HG03521 (cell line): ENCODE results near the gene LRRC61.

Experiments
- ATAC-seq: cut with Tn5 transposase; IDR thresholded peaks from one replicate; pipeline ENCODE4 v1.9.1; 2021; ENCODE audit warnings: mild to moderate bottlenecking, moderate library complexity; ENCODE audit not compliant: unreplicated experiment

The LRRC61 gene

DNA sequence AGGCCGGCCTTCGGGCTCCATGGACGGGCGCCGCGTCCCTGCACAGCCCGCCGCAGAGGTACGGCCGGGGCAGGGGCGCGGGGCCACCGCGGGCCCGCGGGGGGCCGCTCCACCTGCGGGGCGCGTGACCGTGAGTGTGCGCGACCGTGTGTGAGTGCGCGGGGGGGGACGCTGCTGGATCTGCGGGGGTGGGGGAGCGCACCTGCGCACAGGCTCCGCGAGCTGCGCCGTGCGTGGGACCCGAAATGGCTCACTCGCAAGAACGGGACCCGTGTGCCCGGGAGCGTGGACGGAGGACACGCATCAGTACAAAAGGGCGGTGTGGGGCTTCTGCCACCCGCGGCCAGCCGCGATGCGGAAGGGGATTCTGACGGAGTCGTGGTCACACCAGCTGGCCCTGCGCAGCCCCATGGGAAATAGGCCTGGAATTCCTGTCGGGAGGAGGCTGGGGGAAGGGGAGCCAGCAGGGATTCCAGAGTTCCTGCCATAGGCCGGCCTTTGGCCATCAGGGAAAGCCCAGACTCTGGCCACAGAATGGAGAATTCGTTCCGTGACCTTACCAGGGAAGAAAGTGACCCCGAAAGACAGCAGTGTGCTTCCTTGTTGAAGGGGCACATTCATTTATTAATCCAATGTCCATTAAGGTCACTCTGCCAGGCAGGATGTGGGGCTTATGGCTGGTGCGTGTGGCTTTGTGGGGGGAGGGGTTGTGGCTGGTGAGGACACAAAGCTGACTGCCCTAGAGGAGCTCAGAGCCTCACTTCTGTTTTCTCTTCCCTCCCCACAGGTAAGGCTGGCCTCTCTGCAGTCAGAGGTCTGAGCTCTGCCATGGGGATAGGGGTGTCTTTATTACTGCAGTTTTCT lies 46.0 kb downstream of the LRRC61 start:
- ATAC-seq = peak; percentile 35

- no peak for ATAC-seq
Measured at GRCh38 chr7:150369748-150370501, 46.8 kb downstream of the LRRC61 start.

GRCh38 chr7:150370612-150371071 lies 47.5 kb downstream of the LRRC61 start:
- ATAC-seq = no peak

- ATAC-seq = no peak
Measured at GRCh38 chr7:150371131-150371995, 48.2 kb downstream of the LRRC61 start.

- no peak for ATAC-seq
Measured at GRCh38 chr7:150371996-150372270, 48.8 kb downstream of the LRRC61 start.

- ATAC-seq = no peak
Measured at GRCh38 chr7:150372271-150373048, 49.3 kb downstream of the LRRC61 start.

- no peak for ATAC-seq
Measured at GRCh38 chr7:150373049-150373801, 50.1 kb downstream of the LRRC61 start.

DNA sequence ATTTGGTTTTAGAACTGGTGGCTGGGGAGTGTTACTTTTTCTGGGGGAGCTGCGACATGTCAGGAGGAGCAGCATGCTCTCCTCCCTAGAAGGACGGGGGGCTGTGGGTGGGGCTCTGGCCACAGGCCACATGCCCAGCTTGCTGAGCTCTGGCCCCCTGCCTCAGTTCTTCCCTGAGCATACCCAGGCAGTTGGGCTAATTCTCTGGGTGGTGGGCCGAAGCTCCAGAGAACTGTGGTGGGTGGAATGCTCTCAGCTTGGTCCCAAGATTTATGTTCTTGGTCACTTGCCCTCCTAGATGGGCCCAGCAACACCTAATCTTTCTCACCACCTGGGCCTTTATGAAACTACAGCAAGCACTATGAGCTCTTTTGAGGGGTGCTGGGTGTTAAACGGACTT lies 50.9 kb downstream of the LRRC61 start:
- ATAC-seq = no peak

- no peak for ATAC-seq
Measured at GRCh38 chr7:150374472-150374871, 51.3 kb downstream of the LRRC61 start.

- no peak for ATAC-seq
Measured at GRCh38 chr7:150375662-150376521, 52.7 kb downstream of the LRRC61 start.

DNA sequence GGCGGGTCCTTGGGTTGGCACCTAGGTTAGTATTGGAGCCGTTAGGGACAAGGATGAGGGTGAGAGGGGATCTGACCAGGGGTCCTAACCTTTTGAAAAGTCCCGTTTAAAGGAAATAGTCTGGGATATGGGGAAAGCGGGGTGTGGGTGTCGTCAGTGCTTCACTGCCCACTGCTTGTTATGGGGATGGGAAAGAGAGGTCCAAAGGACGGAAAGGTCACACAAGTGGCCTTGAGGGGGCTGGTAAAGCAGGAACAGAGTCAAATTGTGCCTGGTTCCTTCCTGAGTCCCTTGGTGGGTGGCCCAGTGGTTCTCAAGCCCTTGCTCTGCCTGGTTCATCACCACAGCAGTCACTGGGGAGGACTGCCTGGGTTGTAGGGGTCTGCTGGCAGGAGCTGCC lies 53.4 kb downstream of the LRRC61 start:
- ATAC-seq = no peak

DNA sequence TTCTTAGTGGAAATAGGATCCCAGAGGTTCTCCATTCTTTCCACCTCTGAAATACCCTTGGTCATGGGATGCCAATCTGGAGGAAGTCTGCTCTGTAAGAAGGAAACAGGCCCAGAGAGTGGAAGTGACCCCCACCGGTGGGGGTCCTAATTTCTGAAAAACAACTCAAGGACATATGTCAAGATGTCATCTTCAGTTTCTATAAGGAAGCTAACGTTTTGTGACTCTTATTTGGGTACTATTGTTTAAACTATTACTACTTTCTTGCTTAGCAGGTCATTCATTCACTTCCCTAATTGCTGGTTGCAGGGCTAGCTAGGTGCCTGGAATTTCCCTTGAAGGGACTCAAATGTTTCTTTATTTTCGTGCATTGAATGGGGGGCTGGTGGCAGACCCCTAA lies 54.0 kb downstream of the LRRC61 start:
- ATAC-seq = no peak

GRCh38 chr7:150377635-150378034 lies 54.5 kb downstream of the LRRC61 start:
- no peak for ATAC-seq

- ATAC-seq = no peak
Measured at GRCh38 chr7:150378115-150378852, 55.1 kb downstream of the LRRC61 start.

GRCh38 chr7:150378853-150379440 lies 55.8 kb downstream of the LRRC61 start, which contains the start of gene ZNF775:
ZNF775 (plus strand) TSS chr7:150379330; CDS start chr7:150388471, 9,141 bp downstream.
- peak; percentile 83 for ATAC-seq

DNA sequence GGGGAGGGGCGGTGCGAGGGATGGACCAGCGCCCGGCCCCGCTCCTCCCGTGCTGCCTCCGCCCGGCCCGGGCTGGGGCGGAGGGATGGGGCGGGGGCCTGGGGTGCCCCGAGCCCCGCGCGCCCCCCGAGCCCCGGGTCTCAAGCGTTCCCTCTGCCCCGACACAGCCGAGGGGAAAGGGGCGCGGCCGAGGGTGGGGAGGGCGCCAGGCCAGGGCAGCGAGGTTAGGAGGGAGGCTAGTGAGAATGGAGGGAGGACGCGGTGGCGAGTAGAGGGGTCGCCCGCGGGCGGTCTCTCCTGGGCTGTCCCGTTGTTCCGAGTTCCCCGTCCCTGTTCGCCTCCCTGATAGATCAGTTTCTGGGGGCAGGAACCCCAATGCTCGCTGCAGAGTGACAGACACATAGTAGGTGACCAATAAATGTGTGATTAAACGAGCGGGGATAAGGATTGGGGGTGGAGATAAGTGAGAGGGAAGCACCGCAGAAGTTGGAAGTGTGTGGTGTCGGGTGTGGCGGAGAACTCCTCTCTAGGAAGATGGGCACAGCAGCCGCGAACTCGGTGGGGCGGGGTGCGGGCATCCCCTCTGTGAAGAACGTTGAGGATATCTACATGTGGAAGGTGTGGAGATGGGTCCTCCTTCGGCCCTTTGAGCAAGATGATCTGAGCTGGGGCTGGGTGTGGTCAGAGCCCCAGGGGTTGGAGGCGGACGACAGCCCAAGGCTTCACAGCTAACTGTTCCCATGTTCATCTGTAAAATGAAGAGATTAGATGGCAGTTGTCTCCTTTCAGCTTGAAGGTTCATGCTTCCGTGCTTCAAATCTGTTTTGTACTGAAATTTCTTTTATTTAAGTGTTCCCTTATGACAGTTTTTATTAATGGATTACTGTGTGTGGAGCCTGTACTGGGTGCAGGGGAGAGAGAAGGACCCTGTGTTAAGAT lies 56.6 kb downstream of the LRRC61 start:
- no peak for ATAC-seq

GRCh38 chr7:150380463-150380862 lies 57.3 kb downstream of the LRRC61 start:
- ATAC-seq = no peak
